ENCODE data around the gene GRIP1.

GRIP1 gene

GRCh38 chr12:66548338-66549049 lies 130.4 kb downstream of the GRIP1 start:
- DNase-seq (ENCODE audit: low read depth, low spot score), result no peak
- in situ Hi-C loops (cut with HindIII; ENCODE audit: low sequenced_read_pairs), result no loop called here
- no peak overlapping the region for H3K4me3 ChIP-seq (ENCODE audit: low read depth, low read length)
- TF ChIP-seq, protein P1, sequence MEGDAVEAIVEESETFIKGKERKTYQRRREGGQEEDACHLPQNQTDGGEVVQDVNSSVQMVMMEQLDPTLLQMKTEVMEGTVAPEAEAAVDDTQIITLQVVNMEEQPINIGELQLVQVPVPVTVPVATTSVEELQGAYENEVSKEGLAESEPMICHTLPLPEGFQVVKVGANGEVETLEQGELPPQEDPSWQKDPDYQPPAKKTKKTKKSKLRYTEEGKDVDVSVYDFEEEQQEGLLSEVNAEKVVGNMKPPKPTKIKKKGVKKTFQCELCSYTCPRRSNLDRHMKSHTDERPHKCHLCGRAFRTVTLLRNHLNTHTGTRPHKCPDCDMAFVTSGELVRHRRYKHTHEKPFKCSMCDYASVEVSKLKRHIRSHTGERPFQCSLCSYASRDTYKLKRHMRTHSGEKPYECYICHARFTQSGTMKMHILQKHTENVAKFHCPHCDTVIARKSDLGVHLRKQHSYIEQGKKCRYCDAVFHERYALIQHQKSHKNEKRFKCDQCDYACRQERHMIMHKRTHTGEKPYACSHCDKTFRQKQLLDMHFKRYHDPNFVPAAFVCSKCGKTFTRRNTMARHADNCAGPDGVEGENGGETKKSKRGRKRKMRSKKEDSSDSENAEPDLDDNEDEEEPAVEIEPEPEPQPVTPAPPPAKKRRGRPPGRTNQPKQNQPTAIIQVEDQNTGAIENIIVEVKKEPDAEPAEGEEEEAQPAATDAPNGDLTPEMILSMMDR (IDR thresholded peaks at IDR 0.05; ENCODE audit: low read depth, low read length), result peak; percentile 32

DNA sequence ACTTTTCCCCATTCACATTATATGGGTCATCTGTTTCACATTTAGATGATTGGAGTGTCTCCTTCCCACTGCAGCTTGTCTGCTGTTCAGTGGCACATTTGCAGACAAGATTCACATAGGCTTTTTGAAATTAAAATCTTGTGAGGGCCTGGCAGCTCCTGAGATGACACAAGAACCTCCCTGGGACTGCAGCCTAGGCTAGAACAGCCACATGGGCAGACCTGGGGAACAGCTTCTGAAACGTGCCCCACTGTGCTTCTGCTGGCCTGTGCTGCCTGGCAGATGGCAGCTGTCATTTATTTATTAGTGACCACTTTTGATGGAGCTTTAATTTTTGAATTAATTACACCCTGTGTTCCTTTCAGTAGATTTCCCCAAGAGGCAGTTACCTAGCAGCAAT lies 137.4 kb downstream of the GRIP1 start:
- no peak for DNase-seq (ENCODE audit: low read depth, low spot score)
- no peak overlapping the region for H3K4me3 ChIP-seq (ENCODE audit: low read depth, low read length)
- in situ Hi-C loops (cut with HindIII; ENCODE audit: low sequenced_read_pairs), result no loop called here
- TF ChIP-seq, protein P1 (IDR thresholded peaks at IDR 0.05; ENCODE audit: low read depth, low read length), result no peak

GRCh38 chr12:66539431-66539830 lies 139.4 kb downstream of the GRIP1 start:
- DNase-seq (ENCODE audit: low read depth, low spot score), result no peak
- no peak overlapping the region for H3K4me3 ChIP-seq (ENCODE audit: low read depth, low read length)
- TF ChIP-seq, protein P1 (IDR thresholded peaks at IDR 0.05; ENCODE audit: low read depth, low read length), result no peak
- in situ Hi-C loops (cut with HindIII; ENCODE audit: low sequenced_read_pairs), result no loop called here

DNA sequence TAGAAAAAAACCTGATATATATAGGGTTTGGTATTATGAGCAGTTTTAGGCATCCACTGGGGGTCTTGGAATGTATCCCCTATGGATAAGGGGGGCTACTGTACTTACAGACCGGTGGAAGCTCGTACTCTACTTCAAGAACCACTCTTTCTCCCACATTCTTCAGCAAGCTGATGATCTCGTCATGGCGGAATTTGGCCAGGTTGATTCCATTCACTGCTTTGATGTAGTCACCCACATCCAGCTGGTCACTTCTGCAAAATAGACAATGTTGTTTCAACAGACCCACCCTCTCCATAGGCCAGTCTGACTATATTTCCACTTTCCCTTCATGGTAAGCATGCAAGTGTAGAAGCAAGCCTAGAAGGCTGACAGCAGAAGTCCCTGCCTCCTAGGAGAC lies 139.9 kb downstream of the GRIP1 start:
- H3K4me3 ChIP-seq (ENCODE audit: low read depth, low read length), result no peak overlapping the region
- TF ChIP-seq, protein P1 (IDR thresholded peaks at IDR 0.05; ENCODE audit: low read depth, low read length), result no peak
- in situ Hi-C loops (cut with HindIII; ENCODE audit: low sequenced_read_pairs), result no loop called here
- DNase-seq (ENCODE audit: low read depth, low spot score), result peak; percentile 29

GRCh38 chr12:66537876-66538275 lies 141.0 kb downstream of the GRIP1 start:
- no peak for DNase-seq (ENCODE audit: low read depth, low spot score)
- no peak overlapping the region for H3K4me3 ChIP-seq (ENCODE audit: low read depth, low read length)
- TF ChIP-seq, protein P1 (IDR thresholded peaks at IDR 0.05; ENCODE audit: low read depth, low read length), result no peak
- in situ Hi-C loops (cut with HindIII; ENCODE audit: low sequenced_read_pairs), result no loop called here

DNA sequence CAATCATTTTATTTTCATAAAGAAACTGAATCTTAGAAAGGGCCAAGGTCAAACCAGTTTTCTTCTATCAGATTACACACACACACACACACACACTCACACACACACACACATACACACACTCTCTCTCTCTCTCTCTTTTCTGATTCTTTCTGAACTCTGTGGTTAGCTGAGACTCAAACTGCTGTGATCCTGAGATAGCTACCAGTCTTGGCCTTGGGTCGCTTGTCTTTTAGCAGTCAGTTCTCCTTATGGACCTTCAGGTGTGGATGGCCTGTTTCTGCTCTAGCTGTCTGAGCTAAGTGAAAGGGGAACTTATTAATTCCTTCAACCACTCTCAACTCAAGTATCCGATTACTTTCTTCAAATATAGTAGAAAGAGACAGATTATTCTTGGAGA lies 145.1 kb downstream of the GRIP1 start:
- TF ChIP-seq, protein P1 (IDR thresholded peaks at IDR 0.05; ENCODE audit: low read depth, low read length), result no peak
- no peak for DNase-seq (ENCODE audit: low read depth, low spot score)
- no peak overlapping the region for H3K4me3 ChIP-seq (ENCODE audit: low read depth, low read length)
- in situ Hi-C loops (cut with HindIII; ENCODE audit: low sequenced_read_pairs), result no loop called here
